Erythroblast (primary cell): ENCODE results near the gene SSC4D.

Experiments
- GATA1 ChIP-seq: IDR thresholded peaks from 2 replicates; pipeline ENCODE4 v1.6.1; 2011; ENCODE audit warnings: low read depth, mild to moderate bottlenecking, control low read depth, low read length, moderate library complexity
- POLR2A ChIP-seq: IDR thresholded peaks from 2 replicates; pipeline ENCODE4 v1.6.1; 2011; ENCODE audit warnings: mild to moderate bottlenecking, low read length

- TF ChIP-seq POLR2A = no peak
- TF ChIP-seq GATA1 = no peak
Observed at GRCh38 chr7:76425156-76425555, 15.7 kb upstream of the SSC4D start.
